Liver (tissue), 9 donors: Measurements from ENCODE around the gene LRRC49. TPM values are rescaled to one million over a fixed set of nuclear protein-coding genes. Genes with fewer than 3 reads are reported as not detected.

Source experiments
- DNase-seq: peaks from one replicate; pipeline ENCODE4 v3.0.0-alpha.2; 2017; ENCODE audit warnings: low spot score
- H3K27ac ChIP-seq, 2 donors: one replicate each; pipeline ENCODE4 v1.7.0; 2013; ENCODE audit warnings: inconsistent platforms in 2 of 2, low read length in 2 of 2, control low read depth in 1 of 2, low read depth in 1 of 2, mild to moderate bottlenecking in 1 of 2
- H3K27me3 ChIP-seq, 4 donors: one replicate each; pipeline versions ENCODE4 v1.6.1 to v1.7.0; 2013; ENCODE audit warnings: low read length in 3 of 4, inconsistent platforms in 1 of 4, mild to moderate bottlenecking in 1 of 4, moderate library complexity in 1 of 4; ENCODE audit not compliant: control insufficient read depth in 4 of 4, insufficient read depth in 4 of 4
- H3K36me3 ChIP-seq, 4 donors: one replicate each; pipeline versions ENCODE4 v1.6.1 to v1.7.0; 2013; ENCODE audit warnings: low read length in 3 of 4, mild to moderate bottlenecking in 3 of 4, low read depth in 1 of 4, moderate library complexity in 1 of 4; ENCODE audit not compliant: control insufficient read depth in 4 of 4, insufficient read depth in 3 of 4
- H3K4me1 ChIP-seq, 4 donors: one replicate each; pipeline versions ENCODE4 v1.6.1 to v1.7.0; 2013; ENCODE audit warnings: low read length in 3 of 4, mild to moderate bottlenecking in 3 of 4, moderate library complexity in 1 of 4; ENCODE audit not compliant: control insufficient read depth in 4 of 4, insufficient read depth in 4 of 4
- H3K4me3 ChIP-seq, 3 donors: one replicate each; pipeline versions ENCODE4 v1.6.1 to v1.7.0; 2013; ENCODE audit warnings: low read length in 3 of 3, control low read depth in 1 of 3, low read depth in 1 of 3, mild to moderate bottlenecking in 1 of 3
- H3K9ac ChIP-seq, 2 donors: one replicate each; pipeline ENCODE4 v1.7.0; 2013; ENCODE audit warnings: low read length in 2 of 2, mild to moderate bottlenecking in 2 of 2, moderate library complexity in 2 of 2, control low read depth in 1 of 2, low read depth in 1 of 2
- H3K9me3 ChIP-seq, 4 donors: one replicate each; pipeline versions ENCODE4 v1.6.1 to v1.7.0; 2013; ENCODE audit warnings: low read length in 3 of 4; ENCODE audit not compliant: control insufficient read depth in 4 of 4
- ATF3 ChIP-seq: IDR thresholded peaks from 2 replicates; pipeline ENCODE4 v1.6.1; 2016; ENCODE audit warnings: antibody characterized with exemption
- CTCF ChIP-seq: fragments of 150-350 bp; IDR thresholded peaks from 2 replicates; pipeline ENCODE4 v1.5.1; 2017; ENCODE audit warnings: improper control_type of control experiment, low read depth, low read length; ENCODE audit not compliant: missing input control
- EGR1 ChIP-seq, 2 donors: IDR thresholded peaks; 2 replicates each; pipeline ENCODE4 v1.6.1; 2016 to 2018; ENCODE audit warnings: antibody characterized with exemption in 2 of 2, low read depth in 2 of 2
- FOXA1 ChIP-seq: IDR thresholded peaks from 2 replicates; pipeline ENCODE4 v1.6.1; 2016; ENCODE audit warnings: antibody characterized with exemption
- FOXA2 ChIP-seq: IDR thresholded peaks from 2 replicates; pipeline ENCODE4 v1.6.1; 2016; ENCODE audit warnings: antibody characterized with exemption
- GABPA ChIP-seq, 2 donors: IDR thresholded peaks in 1 of 2; conservative IDR thresholded peaks in 1 of 2; 2 replicates each; pipeline ENCODE4 v1.6.1; 2016; ENCODE audit warnings: antibody characterized with exemption in 2 of 2, mild to moderate bottlenecking in 1 of 2, moderate library complexity in 1 of 2
- HNF4A ChIP-seq, 2 donors: conservative IDR thresholded peaks; 2 replicates each; pipeline ENCODE4 v1.6.1; 2016; ENCODE audit warnings: antibody characterized with exemption in 2 of 2, mild to moderate bottlenecking in 2 of 2
- JUND ChIP-seq, 2 donors: IDR thresholded peaks; 2 replicates each; pipeline ENCODE4 v1.6.1; 2016; ENCODE audit warnings: antibody characterized with exemption in 2 of 2
- RAD21 ChIP-seq, 2 donors: IDR thresholded peaks; 2 replicates each; pipeline ENCODE4 v1.6.1; 2016; ENCODE audit warnings: antibody characterized with exemption in 2 of 2, mild to moderate bottlenecking in 2 of 2
- REST ChIP-seq: IDR thresholded peaks from 2 replicates; pipeline ENCODE4 v1.6.1; 2016; ENCODE audit warnings: antibody characterized with exemption, mild to moderate bottlenecking
- RXRA ChIP-seq, 2 donors: IDR thresholded peaks; 2 replicates each; pipeline ENCODE4 v1.6.1; 2017 to 2018; ENCODE audit warnings: antibody characterized with exemption in 2 of 2, mild to moderate bottlenecking in 1 of 2
- TAF1 ChIP-seq: conservative IDR thresholded peaks from 2 replicates; pipeline ENCODE4 v1.6.1; 2016; ENCODE audit warnings: antibody characterized with exemption, mild to moderate bottlenecking
- YY1 ChIP-seq: IDR thresholded peaks from 2 replicates; pipeline ENCODE4 v1.6.1; 2016; ENCODE audit warnings: antibody characterized with exemption, mild to moderate bottlenecking
- ZBTB33 ChIP-seq: IDR thresholded peaks from 2 replicates; pipeline ENCODE4 v1.6.1; 2016; ENCODE audit warnings: antibody characterized with exemption
- WGBS: extraction: QIAGEN DNeasy Blood & Tissue Kit; methylation state at CpG from one replicate; pipeline ENCODE4 v1.1.7; 2013; 5-methylcytosine and 5-hydroxymethylcytosine counted together
- polyA plus RNA-seq, 2 donors: library from polyadenylated mRNA; stranded (reverse) in 1 of 2; unstranded in 1 of 2; fragments of 200-250 nt in 1 of 2; fragments of >200 nt in 1 of 2; fragmentation: Nextera tagmentation in 1 of 2; extraction: Ambion mirVana in 1 of 2; gene quantifications; one replicate each; pipeline versions ENCODE4 v1.2.1 to v1.2.3, GENCODE V29; 2013 to 2015
- total RNA-seq, 2 donors: library from RNA; depleted of rRNA; stranded (reverse); fragments of >200 nt; gene quantifications; one replicate each; pipeline ENCODE4 v1.2.3, GENCODE V29; 2014
- TF ChIP-seq, protein P1 (sequence below): IDR thresholded peaks from 2 replicates; pipeline ENCODE4 v1.6.1; 2016; ENCODE audit warnings: antibody characterized with exemption
- donor health status: healthy.
- donor health status: healthy.
- donor health status: healthy.
- donor health status: healthy.
- donor health status: healthy.

The LRRC49 gene
- total and polyA plus RNA-seq, 4 donors: 0.20 to 1.1 (median 0.31) TPM

GRCh38 chr15:70950953-70951352 is 58.3 kb downstream of the LRRC49 start:
- DNase-seq: no peak
- no peak overlapping the region for H3K4me3 ChIP-seq
- no peaks in the 10 kb centered on the region for H3K27me3 ChIP-seq
- H3K9ac ChIP-seq: no peak overlapping the region
- no peak overlapping the region for H3K27ac ChIP-seq
- H3K4me1 ChIP-seq: no peaks in the 10 kb centered on the region
- H3K9me3 ChIP-seq: peaks cover 0 to 10% (median 2%) of the 10 kb centered on the region in 4 donors
- no peaks in the 10 kb centered on the region for H3K36me3 ChIP-seq
- TF ChIP-seq TAF1 (no peak), ZBTB33 (no peak), YY1 (no peak), EGR1 (IDR thresholded peaks at IDR 0.05; ENCODE audit: low read depth in 2 of 2) (no peak), JUND (IDR thresholded peaks at IDR 0.05) (no peak), FOXA1 (no peak), RXRA (IDR thresholded peaks at IDR 0.05) (no peak), CTCF (no peak), FOXA2 (no peak), HNF4A (conservative IDR thresholded peaks at IDR 0.05) (no peak), GABPA (IDR thresholded peaks at IDR 0.05 in 1 of 2, conservative IDR thresholded peaks at IDR 0.05 in 1 of 2) (no peak), REST (no peak)
- TF ChIP-seq, protein P1, sequence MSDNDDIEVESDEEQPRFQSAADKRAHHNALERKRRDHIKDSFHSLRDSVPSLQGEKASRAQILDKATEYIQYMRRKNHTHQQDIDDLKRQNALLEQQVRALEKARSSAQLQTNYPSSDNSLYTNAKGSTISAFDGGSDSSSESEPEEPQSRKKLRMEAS: no peak

DNA sequence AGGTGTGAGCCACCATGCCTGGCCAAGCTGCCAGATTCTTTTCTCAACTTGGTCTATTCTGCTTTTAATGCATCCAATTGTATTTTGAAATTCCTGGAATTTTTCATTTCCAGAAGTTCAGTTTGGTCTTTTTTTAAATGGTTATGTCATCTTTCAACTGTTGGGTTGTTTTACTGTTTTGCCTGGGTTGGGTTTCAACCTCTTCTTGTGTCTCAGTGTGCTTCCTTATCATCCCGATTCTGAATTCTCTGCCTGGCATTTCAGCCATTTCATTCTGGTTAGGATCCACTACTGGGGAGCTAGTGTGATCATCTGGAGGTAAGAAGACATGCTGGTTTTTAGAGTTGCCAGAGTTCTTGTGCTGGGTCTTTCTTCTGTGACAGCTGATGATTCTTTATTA is 61.5 kb downstream of the LRRC49 start:
- no peak for DNase-seq
- H3K36me3 ChIP-seq: no peaks in the 10 kb centered on the region
- H3K9ac ChIP-seq: no peak overlapping the region
- H3K4me1 ChIP-seq: no peaks in the 10 kb centered on the region
- WGBS: 93% methylated on average over 1 of the region's 1 CpG
- H3K4me3 ChIP-seq: no peak overlapping the region
- no peaks in the 10 kb centered on the region for H3K27me3 ChIP-seq
- H3K9me3 ChIP-seq: peaks cover 0 to 10% (median 2%) of the 10 kb centered on the region in 4 donors
- H3K27ac ChIP-seq: no peak overlapping the region
- TF ChIP-seq RAD21 (IDR thresholded peaks at IDR 0.05): no peak
- TF ChIP-seq ATF3: no peak
- TF ChIP-seq HNF4A (conservative IDR thresholded peaks at IDR 0.05): no peak
- no peak for TF ChIP-seq REST
- no peak for TF ChIP-seq ZBTB33
- TF ChIP-seq, protein P1: no peak
- TF ChIP-seq CTCF: no peak
